GM19043 (cell line): ENCODE measurements around the gene SMG6.

Experiments used
- ATAC-seq: cut with Tn5 transposase; IDR thresholded peaks from one replicate; pipeline ENCODE4 v1.9.1; 2021; ENCODE audit warnings: low read depth; ENCODE audit not compliant: unreplicated experiment

Gene SMG6

DNA sequence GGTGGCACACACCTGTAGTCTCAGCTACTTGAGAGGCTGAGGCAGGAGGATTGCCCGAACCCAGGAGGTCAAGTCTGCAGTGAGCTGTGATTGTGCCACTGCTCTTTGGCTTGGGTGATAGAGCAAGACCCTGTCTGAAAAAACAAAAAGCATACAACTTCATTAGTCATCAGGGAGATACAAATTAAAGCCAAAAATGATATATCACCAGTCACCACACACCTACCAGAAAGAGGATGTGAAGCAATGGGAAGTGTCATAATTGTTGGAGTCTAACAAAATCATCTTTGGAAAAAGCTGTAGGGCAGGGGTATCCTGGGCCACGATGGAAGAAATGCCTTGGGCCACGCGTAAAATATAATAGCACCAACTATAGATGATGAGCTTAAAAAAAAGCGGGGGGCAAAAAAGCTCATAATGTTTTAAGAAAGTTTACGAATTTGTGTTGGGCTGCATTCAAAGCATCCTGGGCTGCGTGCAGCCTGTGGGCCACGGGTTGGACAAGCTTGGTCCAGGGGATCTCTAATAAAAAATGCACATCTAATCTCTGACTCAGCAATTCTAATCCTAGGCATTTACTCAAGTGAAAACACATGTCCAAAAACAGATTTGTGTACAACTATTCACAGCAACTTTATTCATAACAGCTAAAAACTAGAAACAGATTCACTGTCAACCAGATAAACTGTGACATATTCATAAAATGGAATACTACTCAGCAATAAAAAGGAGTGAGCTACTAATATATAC lies 182.8 kb downstream of the SMG6 start:
- ATAC-seq, result no peak

GRCh38 chr17:2113279-2113622 lies 190.3 kb downstream of the SMG6 start:
- ATAC-seq, result no peak

GRCh38 chr17:2111691-2112090 lies 191.9 kb downstream of the SMG6 start:
- no peak for ATAC-seq

GRCh38 chr17:2110436-2110835 lies 193.1 kb downstream of the SMG6 start:
- no peak for ATAC-seq

DNA sequence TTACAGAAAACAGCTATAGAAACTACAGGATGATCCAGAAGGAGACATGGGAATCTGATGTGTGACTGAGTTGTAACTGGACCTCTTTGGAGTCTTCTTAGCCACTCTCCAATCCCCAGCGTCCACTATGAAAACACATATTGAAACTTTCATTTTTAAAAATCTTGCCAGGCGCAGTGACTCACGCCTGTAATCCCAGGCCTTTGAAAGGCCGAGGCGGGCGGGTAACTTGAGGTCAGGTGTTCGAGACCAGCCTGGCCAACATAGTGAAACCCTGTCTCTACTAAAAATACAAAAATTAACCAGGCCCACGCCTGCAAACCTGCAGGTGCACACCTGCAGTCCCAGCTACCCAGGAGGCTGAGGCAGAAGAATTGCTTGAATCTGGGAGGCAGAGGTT lies 195.4 kb downstream of the SMG6 start:
- no peak for ATAC-seq

DNA sequence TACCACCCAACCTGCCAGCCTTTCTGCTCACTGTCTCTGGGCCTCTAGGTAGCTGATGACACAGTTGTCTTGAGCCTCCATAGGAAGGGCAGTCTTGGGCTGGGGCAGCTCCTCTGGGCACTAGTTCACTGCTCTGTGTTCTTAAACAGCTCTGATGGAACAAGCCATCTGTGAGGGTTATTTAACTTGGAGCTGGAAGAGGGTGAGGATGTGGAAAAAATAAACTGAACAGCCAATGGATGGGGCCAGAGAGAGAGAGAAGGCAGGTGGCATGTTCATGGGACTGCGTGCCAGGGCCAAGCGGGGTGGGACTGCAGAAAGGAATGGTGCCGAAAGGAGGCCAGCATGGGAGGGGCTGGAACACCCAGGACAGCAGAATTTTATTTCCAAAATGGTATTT lies 196.1 kb downstream of the SMG6 start:
- ATAC-seq, result no peak

GRCh38 chr17:2107050-2107449 lies 196.5 kb downstream of the SMG6 start:
- ATAC-seq, result no peak

DNA sequence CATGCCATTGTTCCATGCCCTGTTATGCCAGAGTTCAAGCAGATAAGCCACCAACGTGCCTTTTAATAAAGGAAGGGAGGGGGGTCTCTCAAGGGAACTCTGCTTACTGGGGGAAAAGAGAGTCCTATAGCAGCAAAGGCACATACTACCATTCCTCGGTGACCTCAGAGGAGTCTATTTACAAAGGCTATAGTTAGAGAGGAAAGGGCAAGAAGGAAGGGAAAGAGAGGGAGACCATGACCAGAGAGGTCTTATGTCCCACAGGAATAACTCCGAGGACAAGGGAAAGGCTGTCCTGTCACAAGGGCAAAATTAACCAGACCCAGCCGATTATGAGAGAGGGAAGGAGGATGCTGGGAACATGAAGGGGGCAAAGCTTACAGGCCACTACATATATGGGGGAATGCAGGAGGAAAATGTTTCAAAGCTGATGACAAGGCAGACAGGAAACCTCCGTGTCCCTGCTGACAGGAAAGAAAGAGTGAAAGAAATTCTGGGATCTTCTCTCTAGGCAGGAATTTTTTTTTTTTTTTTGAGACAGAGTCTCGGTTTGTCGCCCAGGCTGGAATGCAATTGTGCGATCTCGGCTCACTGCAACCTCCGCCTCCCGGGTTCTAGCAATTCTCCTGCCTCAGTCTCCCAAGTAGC lies 197.2 kb downstream of the SMG6 start:
- ATAC-seq, result no peak

GRCh38 chr17:2105663-2106062 lies 197.9 kb downstream of the SMG6 start:
- no peak for ATAC-seq

- no peak for ATAC-seq
Measured at GRCh38 chr17:2102931-2103809, 200.4 kb downstream of the SMG6 start.

- ATAC-seq, result no peak
Measured at GRCh38 chr17:2101448-2102257, 201.9 kb downstream of the SMG6 start.

GRCh38 chr17:2095536-2095910 lies 208.1 kb downstream of the SMG6 start:
- no peak for ATAC-seq

DNA sequence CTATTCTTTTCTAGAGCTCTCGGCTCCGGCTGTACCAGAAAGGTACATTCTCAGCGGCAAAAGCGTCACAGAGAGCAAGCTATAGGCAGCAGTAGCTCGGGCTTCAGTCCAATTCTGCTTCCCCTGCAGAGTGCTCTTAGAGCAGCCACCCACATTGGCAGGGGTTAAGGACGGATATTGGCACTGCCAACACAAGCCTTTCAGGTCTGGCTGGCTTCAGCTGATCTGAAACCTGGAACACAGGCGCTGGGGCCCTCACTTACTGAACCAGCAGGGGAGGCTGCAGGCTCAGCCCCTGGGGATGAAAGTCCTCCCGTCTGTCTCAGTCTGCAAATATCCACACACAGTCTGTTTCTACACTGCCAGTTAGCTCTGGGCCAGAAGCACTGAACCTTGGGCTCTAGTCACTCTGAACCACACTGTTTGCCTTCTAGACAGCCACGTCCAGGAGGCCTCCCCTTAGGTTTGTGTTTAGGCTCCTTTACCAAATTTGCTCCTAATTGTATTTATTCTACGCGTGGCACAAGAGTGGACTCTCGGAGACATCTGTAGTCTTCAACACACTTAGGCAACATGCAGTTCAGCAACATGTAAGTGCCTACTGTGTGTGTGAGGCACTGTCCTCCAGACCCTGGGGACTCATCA lies 208.6 kb downstream of the SMG6 start:
- ATAC-seq, result no peak

- no peak for ATAC-seq
Measured at GRCh38 chr17:2093349-2093748, 210.2 kb downstream of the SMG6 start.

DNA sequence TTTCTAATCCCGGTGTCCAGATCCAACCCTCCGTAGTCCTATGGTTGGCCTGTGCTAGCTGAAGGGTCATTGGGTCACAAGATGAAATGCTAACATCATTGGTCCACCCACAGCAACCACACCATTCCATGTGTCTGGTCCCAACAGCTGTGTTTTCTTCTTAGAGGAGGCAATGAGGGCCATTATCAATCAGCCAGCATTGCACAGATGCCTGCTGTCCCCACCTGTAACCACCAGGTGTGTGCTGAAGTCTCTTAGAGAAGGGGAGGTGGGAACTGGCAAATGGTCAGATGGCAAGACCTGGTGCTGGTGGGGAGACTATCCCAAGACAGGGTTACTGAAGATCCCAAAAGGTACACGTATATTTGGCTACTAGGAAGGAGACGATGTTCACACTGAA lies 211.3 kb downstream of the SMG6 start:
- ATAC-seq, result no peak

DNA sequence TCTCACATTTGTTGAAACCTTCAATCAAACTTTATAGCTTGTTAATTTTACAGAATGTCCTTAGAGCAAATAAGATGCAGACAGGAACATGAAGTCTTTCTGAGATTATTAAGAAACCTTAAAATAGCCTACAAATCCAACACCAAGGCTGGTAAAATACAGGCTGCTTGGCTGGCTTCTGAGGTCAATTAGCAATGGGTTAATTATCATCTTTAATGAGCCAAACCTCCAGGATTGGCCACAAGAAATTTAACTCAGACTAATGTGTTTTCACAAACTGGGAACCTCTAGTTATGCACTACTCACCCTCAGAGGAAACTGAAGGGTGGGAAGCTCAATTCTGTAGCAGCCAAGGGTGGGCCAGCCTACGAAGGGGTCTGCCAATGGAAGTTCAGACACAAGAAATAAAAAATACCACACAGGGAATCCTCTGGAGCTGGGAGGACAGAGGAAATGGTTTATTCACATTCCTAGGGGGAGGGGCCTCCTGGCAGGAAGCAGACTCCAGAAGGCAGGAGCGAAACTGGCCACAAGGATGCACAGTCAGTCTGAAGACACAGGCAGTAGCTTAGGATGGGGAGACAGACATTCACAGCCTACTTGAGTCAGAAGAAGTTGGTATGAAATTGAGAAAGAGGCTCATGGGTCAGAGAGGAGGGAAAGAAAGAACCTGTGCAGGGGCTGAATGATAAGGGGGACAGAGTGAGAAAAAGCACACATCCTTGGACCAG lies 212.6 kb downstream of the SMG6 start:
- ATAC-seq, result no peak

- ATAC-seq, result no peak
Measured at GRCh38 chr17:2090210-2090641, 213.4 kb downstream of the SMG6 start.

GRCh38 chr17:2089021-2089422 lies 214.6 kb downstream of the SMG6 start:
- ATAC-seq, result peak; percentile 25

- no peak for ATAC-seq
Measured at GRCh38 chr17:2087597-2088211, 215.9 kb downstream of the SMG6 start.
